ENCODE results near the gene TOM1L2. TPM values are rescaled to one million over a fixed set of nuclear protein-coding genes. Genes with fewer than 3 reads are reported as not detected.

Gene TOM1L2
- total and polyA plus RNA-seq, 2 of the 4 experiments (the other 2 are of a cell fraction), result 34.4 to 51.7 TPM

DNA sequence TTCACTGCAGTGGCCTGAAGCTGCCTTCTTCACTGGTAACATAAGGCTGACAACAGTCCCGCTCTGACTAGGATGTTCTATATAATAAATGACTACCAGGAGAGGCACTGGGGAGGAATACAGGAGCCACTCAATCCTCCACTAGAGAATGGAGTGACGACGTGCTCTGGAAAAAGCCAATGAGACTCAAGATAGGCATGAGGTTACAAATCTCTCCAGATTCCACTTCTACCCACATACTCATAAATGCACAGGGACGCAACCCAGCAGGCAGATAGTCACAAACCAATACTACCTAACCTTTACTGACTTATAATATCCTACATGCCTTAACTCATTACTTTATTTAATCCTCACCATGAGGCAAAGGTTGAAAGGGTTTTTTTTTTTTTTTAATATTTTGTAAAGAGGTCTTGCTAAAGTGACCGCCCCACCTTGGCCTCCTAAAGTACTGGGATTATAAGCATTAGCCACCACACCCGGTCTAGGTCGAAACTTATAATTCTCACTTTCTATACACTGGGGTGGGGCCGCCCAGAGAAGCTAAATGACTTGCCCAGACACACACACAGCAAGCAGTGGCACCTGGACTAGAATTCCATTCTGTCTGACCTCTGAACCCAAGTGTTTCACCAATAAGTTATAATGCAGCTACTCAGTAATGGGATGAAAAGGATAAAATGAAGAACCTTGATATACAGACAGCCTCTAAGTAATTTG lies 33.7 kb downstream of the TOM1L2 start:
- Histone ChIP-seq H3K4me3 (ENCODE audit: insufficient read depth, low read depth, low read length) (no peak overlapping the region), H3K56ac (ENCODE audit: extremely low read depth, insufficient read depth, low read length) (no peak overlapping the region), H3K23ac (ENCODE audit: low read depth, low read length) (peak overlapping the region; percentile 5; the same call in 1 of the 2 replicates), H3K9me3 (ENCODE audit: control insufficient read depth, insufficient read depth, low read length) (no peaks in the 10 kb centered on the region), H2BK5ac (ENCODE audit: low read depth, low read length, poor library complexity, severe bottlenecking) (no peak overlapping the region), H4K8ac (ENCODE audit: low read depth in 2 of 2, low read length in 2 of 2) (no peak overlapping the region), H3K4ac (ENCODE audit: low read depth, low read length) (0 out of 2 replicates have a peak overlapping the region, but pooled peaks have one; percentile 42), H2BK15ac (ENCODE audit: low read depth, low read length) (peak overlapping the region; percentile 30; the same call in 1 of the 3 replicates), H3K14ac (replicated peaks; ENCODE audit: low read depth, low read length) (no peak overlapping the region), H3K18ac (ENCODE audit: low read depth, low read length) (no peak overlapping the region), H3K4me2 (ENCODE audit: low read depth, low read length) (no peak overlapping the region), H3K27ac (ENCODE audit: insufficient read depth, low read length) (no peak overlapping the region), H3K9ac (ENCODE audit: low read depth, low read length) (no peak overlapping the region), H4K91ac (ENCODE audit: insufficient read depth, low read depth, low read length) (no peak overlapping the region), H3K27me3 (ENCODE audit: control insufficient read depth, insufficient read depth, low read length) (no peaks in the 10 kb centered on the region), H2AFZ (replicated peaks; ENCODE audit: low read length, poor library complexity) (no peak overlapping the region), H2AK5ac (ENCODE audit: low read depth, low read length) (peak overlapping the region; percentile 63), H3K9me1 (ENCODE audit: insufficient read depth, low read length) (peaks cover 54% of the 10 kb centered on the region), H4K5ac (ENCODE audit: low read depth, low read length) (no peak overlapping the region), H3K4me1 (ENCODE audit: control insufficient read depth, insufficient read depth, low read length) (peaks cover 48% of the 10 kb centered on the region), H4K20me1 (ENCODE audit: insufficient read depth, low read length) (peaks cover 25% of the 10 kb centered on the region; the same call in 1 of the 2 replicates), H3K36me3 (ENCODE audit: control insufficient read depth, insufficient read depth, low read length) (no peaks in the 10 kb centered on the region), H2BK120ac (ENCODE audit: low read depth, low read length) (peak overlapping the region; percentile 33; the same call in 1 of the 2 replicates), H2AK9ac (replicated peaks; ENCODE audit: low read depth, low read length, poor library complexity) (no peak overlapping the region), H3K79me1 (ENCODE audit: low read depth in 1 of 2, low read length in 2 of 2) (peaks cover 35 to 89% of the 10 kb centered on the region in 2 experiments), H2BK20ac (ENCODE audit: low read depth, low read length) (0 out of 2 replicates have a peak overlapping the region, but pooled peaks have one; percentile 24)
- BruUV-seq (replicated peaks), result no TSS peak
- DNase-seq, result no peak
- dilution Hi-C loops (cut with HindIII; ENCODE audit: low sequenced_read_pairs, unreplicated experiment), result no loop called here
- ChIA-PET CTCF (no interaction called here), POLR2A (ENCODE audit: unreplicated experiment) (no interaction called here)
- ATAC-seq (ENCODE audit: low read depth), result no peak
- in situ Hi-C loops (cut with MboI; ENCODE audit: low sequenced_read_pairs), result no loop called here
- no CpG with 5 or more reads among the region's 8 CpGs for WGBS, 2 experiments (ENCODE audit: extremely low coverage in 2 of 2, insufficient read length in 1 of 2)
- TF ChIP-seq MAZ (IDR thresholded peaks at IDR 0.05; ENCODE audit: borderline replicate concordance, low read depth, low read length) (no peak), CHD1 (IDR thresholded peaks at IDR 0.05; ENCODE audit: low read depth, low read length) (no peak), ELK1 (IDR thresholded peaks at IDR 0.05; ENCODE audit: borderline replicate concordance, low read depth, low read length) (no peak), CEBPB (IDR thresholded peaks at IDR 0.05; ENCODE audit: low read depth, low read length) (no peak), MAFK (IDR thresholded peaks at IDR 0.05; ENCODE audit: low read depth, low read length) (no peak), RFX5 (IDR thresholded peaks at IDR 0.05; ENCODE audit: low read depth, low read length) (no peak), RAD21 (IDR thresholded peaks at IDR 0.05; ENCODE audit: low read length) (no peak)
- TF ChIP-seq, protein P1, sequence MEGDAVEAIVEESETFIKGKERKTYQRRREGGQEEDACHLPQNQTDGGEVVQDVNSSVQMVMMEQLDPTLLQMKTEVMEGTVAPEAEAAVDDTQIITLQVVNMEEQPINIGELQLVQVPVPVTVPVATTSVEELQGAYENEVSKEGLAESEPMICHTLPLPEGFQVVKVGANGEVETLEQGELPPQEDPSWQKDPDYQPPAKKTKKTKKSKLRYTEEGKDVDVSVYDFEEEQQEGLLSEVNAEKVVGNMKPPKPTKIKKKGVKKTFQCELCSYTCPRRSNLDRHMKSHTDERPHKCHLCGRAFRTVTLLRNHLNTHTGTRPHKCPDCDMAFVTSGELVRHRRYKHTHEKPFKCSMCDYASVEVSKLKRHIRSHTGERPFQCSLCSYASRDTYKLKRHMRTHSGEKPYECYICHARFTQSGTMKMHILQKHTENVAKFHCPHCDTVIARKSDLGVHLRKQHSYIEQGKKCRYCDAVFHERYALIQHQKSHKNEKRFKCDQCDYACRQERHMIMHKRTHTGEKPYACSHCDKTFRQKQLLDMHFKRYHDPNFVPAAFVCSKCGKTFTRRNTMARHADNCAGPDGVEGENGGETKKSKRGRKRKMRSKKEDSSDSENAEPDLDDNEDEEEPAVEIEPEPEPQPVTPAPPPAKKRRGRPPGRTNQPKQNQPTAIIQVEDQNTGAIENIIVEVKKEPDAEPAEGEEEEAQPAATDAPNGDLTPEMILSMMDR (conservative IDR thresholded peaks at IDR 0.05; ENCODE audit: low read depth, low read length), result no peak
- intact Hi-C loops (cut with micrococcal nuclease), result no loop called here

Data from IMR-90 (cell line).